Measurements from ENCODE around the gene TNFRSF9.
A peak's percentile ranks its signal among the peaks of the same experiment; 100 is the strongest.

The TNFRSF9 gene

GRCh38 chr1:7905262-7905661 is 35.4 kb downstream of the TNFRSF9 start:
- Histone ChIP-seq H3K9me3 (ENCODE audit: control insufficient read depth, low read length) (no peaks in the 10 kb centered on the region), H3K9ac (ENCODE audit: low read length) (no peak overlapping the region), H3K4me1 (ENCODE audit: control insufficient read depth, insufficient read depth, low read length) (no peaks in the 10 kb centered on the region), H3K36me3 (ENCODE audit: control insufficient read depth, insufficient read depth, low read length) (no peaks in the 10 kb centered on the region), H3K4me3 (ENCODE audit: low read length) (no peak overlapping the region), H3K27me3 (ENCODE audit: control insufficient read depth, insufficient read depth, low read length) (no peaks in the 10 kb centered on the region)

GRCh38 chr1:7902478-7903085 is 38.1 kb downstream of the TNFRSF9 start:
- H3K9ac ChIP-seq (ENCODE audit: low read length): no peak overlapping the region
- no peaks in the 10 kb centered on the region for H3K4me1 ChIP-seq (ENCODE audit: control insufficient read depth, insufficient read depth, low read length)
- no peaks in the 10 kb centered on the region for H3K36me3 ChIP-seq (ENCODE audit: control insufficient read depth, insufficient read depth, low read length)
- H3K27me3 ChIP-seq (ENCODE audit: control insufficient read depth, insufficient read depth, low read length): no peaks in the 10 kb centered on the region
- no peak overlapping the region for H3K4me3 ChIP-seq (ENCODE audit: low read length)
- no peaks in the 10 kb centered on the region for H3K9me3 ChIP-seq (ENCODE audit: control insufficient read depth, low read length)

- H3K4me1 ChIP-seq (ENCODE audit: control insufficient read depth, insufficient read depth, low read length): no peaks in the 10 kb centered on the region
- no peaks in the 10 kb centered on the region for H3K9me3 ChIP-seq (ENCODE audit: control insufficient read depth, low read length)
- no peak overlapping the region for H3K4me3 ChIP-seq (ENCODE audit: low read length)
- H3K36me3 ChIP-seq (ENCODE audit: control insufficient read depth, insufficient read depth, low read length): no peaks in the 10 kb centered on the region
- no peak overlapping the region for H3K9ac ChIP-seq (ENCODE audit: low read length)
- no peaks in the 10 kb centered on the region for H3K27me3 ChIP-seq (ENCODE audit: control insufficient read depth, insufficient read depth, low read length)
These were observed 40.9 kb downstream of the TNFRSF9 start for GRCh38 chr1:7899741-7900140.

GRCh38 chr1:7898962-7899361 is 41.7 kb downstream of the TNFRSF9 start:
- Histone ChIP-seq H3K9ac (ENCODE audit: low read length) (no peak overlapping the region), H3K9me3 (ENCODE audit: control insufficient read depth, low read length) (no peaks in the 10 kb centered on the region), H3K27me3 (ENCODE audit: control insufficient read depth, insufficient read depth, low read length) (no peaks in the 10 kb centered on the region), H3K4me3 (ENCODE audit: low read length) (no peak overlapping the region), H3K4me1 (ENCODE audit: control insufficient read depth, insufficient read depth, low read length) (no peaks in the 10 kb centered on the region), H3K36me3 (ENCODE audit: control insufficient read depth, insufficient read depth, low read length) (no peaks in the 10 kb centered on the region)

- no peak overlapping the region for H3K9ac ChIP-seq (ENCODE audit: low read length)
These were observed 43.6 kb downstream of the TNFRSF9 start for GRCh38 chr1:7896994-7897393.

GRCh38 chr1:7893529-7894180 is 47.0 kb downstream of the TNFRSF9 start:
- no peaks in the 10 kb centered on the region for H3K36me3 ChIP-seq (ENCODE audit: control insufficient read depth, insufficient read depth, low read length)
- H3K4me1 ChIP-seq (ENCODE audit: control insufficient read depth, insufficient read depth, low read length): no peaks in the 10 kb centered on the region
- peaks cover 9% of the 10 kb centered on the region for H3K27me3 ChIP-seq (ENCODE audit: control insufficient read depth, insufficient read depth, low read length)
- H3K9me3 ChIP-seq (ENCODE audit: control insufficient read depth, low read length): no peaks in the 10 kb centered on the region
- H3K4me3 ChIP-seq (ENCODE audit: low read length): no peak overlapping the region
- H3K9ac ChIP-seq (ENCODE audit: low read length): no peak overlapping the region

More at GRCh38 chr1:7896994-7897393, 43.6 kb downstream of the TNFRSF9 start:
- Histone ChIP-seq H3K27me3 (ENCODE audit: control insufficient read depth, insufficient read depth, low read length) (peaks cover 3% of the 10 kb centered on the region), H3K36me3 (ENCODE audit: control insufficient read depth, insufficient read depth, low read length) (no peaks in the 10 kb centered on the region), H3K4me3 (ENCODE audit: low read length) (no peak overlapping the region), H3K9me3 (ENCODE audit: control insufficient read depth, low read length) (no peaks in the 10 kb centered on the region), H3K4me1 (ENCODE audit: control insufficient read depth, insufficient read depth, low read length) (no peaks in the 10 kb centered on the region)

GRCh38 chr1:7891804-7892203 is 48.8 kb downstream of the TNFRSF9 start:
- peaks cover 9% of the 10 kb centered on the region for H3K27me3 ChIP-seq (ENCODE audit: control insufficient read depth, insufficient read depth, low read length)
- no peaks in the 10 kb centered on the region for H3K4me1 ChIP-seq (ENCODE audit: control insufficient read depth, insufficient read depth, low read length)
- H3K4me3 ChIP-seq (ENCODE audit: low read length): no peak overlapping the region
- H3K9ac ChIP-seq (ENCODE audit: low read length): no peak overlapping the region
- H3K36me3 ChIP-seq (ENCODE audit: control insufficient read depth, insufficient read depth, low read length): no peaks in the 10 kb centered on the region
- H3K9me3 ChIP-seq (ENCODE audit: control insufficient read depth, low read length): no peaks in the 10 kb centered on the region

- no peak overlapping the region for H3K9ac ChIP-seq (ENCODE audit: low read length)
- H3K27me3 ChIP-seq (ENCODE audit: control insufficient read depth, insufficient read depth, low read length): peaks cover 9% of the 10 kb centered on the region
- H3K4me1 ChIP-seq (ENCODE audit: control insufficient read depth, insufficient read depth, low read length): no peaks in the 10 kb centered on the region
- no peaks in the 10 kb centered on the region for H3K9me3 ChIP-seq (ENCODE audit: control insufficient read depth, low read length)
- no peaks in the 10 kb centered on the region for H3K36me3 ChIP-seq (ENCODE audit: control insufficient read depth, insufficient read depth, low read length)
- H3K4me3 ChIP-seq (ENCODE audit: low read length): no peak overlapping the region
These were observed 49.8 kb downstream of the TNFRSF9 start for GRCh38 chr1:7890853-7891252.

GRCh38 chr1:7888248-7889081 is 52.2 kb downstream of the TNFRSF9 start:
- no peaks in the 10 kb centered on the region for H3K36me3 ChIP-seq (ENCODE audit: control insufficient read depth, insufficient read depth, low read length)
- H3K9ac ChIP-seq (ENCODE audit: low read length): no peak overlapping the region
- peaks cover 9% of the 10 kb centered on the region for H3K27me3 ChIP-seq (ENCODE audit: control insufficient read depth, insufficient read depth, low read length)
- no peaks in the 10 kb centered on the region for H3K4me1 ChIP-seq (ENCODE audit: control insufficient read depth, insufficient read depth, low read length)
- H3K9me3 ChIP-seq (ENCODE audit: control insufficient read depth, low read length): no peaks in the 10 kb centered on the region
- H3K4me3 ChIP-seq (ENCODE audit: low read length): no peak overlapping the region

- H3K36me3 ChIP-seq (ENCODE audit: control insufficient read depth, insufficient read depth, low read length): no peaks in the 10 kb centered on the region
- H3K4me1 ChIP-seq (ENCODE audit: control insufficient read depth, insufficient read depth, low read length): no peaks in the 10 kb centered on the region
- H3K27me3 ChIP-seq (ENCODE audit: control insufficient read depth, insufficient read depth, low read length): peaks cover 3% of the 10 kb centered on the region
- peak overlapping the region; percentile 49 for H3K4me3 ChIP-seq (ENCODE audit: low read length)
- H3K9ac ChIP-seq (ENCODE audit: low read length): peak overlapping the region; percentile 33
- H3K9me3 ChIP-seq (ENCODE audit: control insufficient read depth, low read length): no peaks in the 10 kb centered on the region
These were observed 54.3 kb downstream of the TNFRSF9 start for GRCh38 chr1:7886405-7886745.

GRCh38 chr1:7885513-7886404 is 54.9 kb downstream of the TNFRSF9 start:
- peak overlapping the region; percentile 33 for H3K9ac ChIP-seq (ENCODE audit: low read length)
- H3K4me1 ChIP-seq (ENCODE audit: control insufficient read depth, insufficient read depth, low read length): no peaks in the 10 kb centered on the region
- H3K9me3 ChIP-seq (ENCODE audit: control insufficient read depth, low read length): no peaks in the 10 kb centered on the region
- peaks cover 3% of the 10 kb centered on the region for H3K27me3 ChIP-seq (ENCODE audit: control insufficient read depth, insufficient read depth, low read length)
- peak overlapping the region; percentile 49 for H3K4me3 ChIP-seq (ENCODE audit: low read length)
- H3K36me3 ChIP-seq (ENCODE audit: control insufficient read depth, insufficient read depth, low read length): no peaks in the 10 kb centered on the region
